NT2/D1 (cell line): ENCODE measurements around the gene TMEM198.

Experiments
- DNase-seq: peaks from one replicate; pipeline ENCODE4 v3.0.0-alpha.2; 2011; ENCODE audit warnings: low read depth, low spot score
- H3K27me3 ChIP-seq: 2 replicates; pipeline ENCODE4 v1.6.0; 2011; ENCODE audit warnings: mild to moderate bottlenecking; ENCODE audit not compliant: insufficient read length, insufficient read depth
- H3K36me3 ChIP-seq: 2 replicates; pipeline ENCODE4 v1.6.1; 2011; ENCODE audit warnings: mild to moderate bottlenecking, low read length, mixed read lengths; ENCODE audit not compliant: insufficient read depth, insufficient read length
- H3K4me1 ChIP-seq: 2 replicates; pipeline ENCODE4 v1.5.1; 2011; ENCODE audit not compliant: insufficient read depth, insufficient read length
- H3K4me3 ChIP-seq: 2 replicates; pipeline ENCODE4 v1.5.1; 2011; ENCODE audit warnings: low read depth; ENCODE audit not compliant: insufficient read length
- H3K9ac ChIP-seq: 2 replicates; pipeline ENCODE4 v1.6.0; 2011; ENCODE audit warnings: low read depth; ENCODE audit not compliant: insufficient read length
- H3K9me3 ChIP-seq: 2 replicates; pipeline ENCODE4 v1.5.1; 2011; ENCODE audit warnings: mild to moderate bottlenecking, low read length; ENCODE audit not compliant: insufficient read depth
- SUZ12 ChIP-seq: IDR thresholded peaks from 2 replicates; pipeline ENCODE4 v1.6.1; 2011; ENCODE audit not compliant: insufficient read length, insufficient read depth; ENCODE audit errors: extremely low read depth
- YY1 ChIP-seq: IDR thresholded peaks from 2 replicates; pipeline ENCODE4 v1.6.1; 2011; ENCODE audit not compliant: insufficient read length, insufficient read depth
- ZNF274 ChIP-seq: IDR thresholded peaks from 2 replicates; pipeline ENCODE4 v1.6.1; 2011; ENCODE audit warnings: mild to moderate bottlenecking, low read depth, low read length

TMEM198 gene

GRCh38 chr2:219591091-219591490 lies 47.3 kb downstream of the TMEM198 start:
- DNase-seq: no peak
- Histone ChIP-seq H3K36me3 (no peaks in the 10 kb centered on the region), H3K9me3 (no peaks in the 10 kb centered on the region), H3K4me1 (peaks cover 7% of the 10 kb centered on the region), H3K9ac (no peak overlapping the region), H3K27me3 (no peaks in the 10 kb centered on the region), H3K4me3 (no peak overlapping the region)
- TF ChIP-seq SUZ12 (no peak), ZNF274 (no peak), YY1 (no peak)

- Histone ChIP-seq H3K27me3 (no peaks in the 10 kb centered on the region), H3K4me3 (no peak overlapping the region), H3K4me1 (peaks cover 7% of the 10 kb centered on the region), H3K9me3 (no peaks in the 10 kb centered on the region), H3K9ac (no peak overlapping the region), H3K36me3 (no peaks in the 10 kb centered on the region)
- TF ChIP-seq SUZ12: no peak
- no peak for TF ChIP-seq YY1
- TF ChIP-seq ZNF274: no peak
- no peak for DNase-seq
Measured at GRCh38 chr2:219592736-219593135, 48.9 kb downstream of the TMEM198 start.

GRCh38 chr2:219593154-219593553 lies 49.3 kb downstream of the TMEM198 start:
- Histone ChIP-seq H3K27me3 (no peaks in the 10 kb centered on the region), H3K9ac (no peak overlapping the region), H3K4me1 (peaks cover 7% of the 10 kb centered on the region), H3K4me3 (no peak overlapping the region), H3K9me3 (no peaks in the 10 kb centered on the region), H3K36me3 (no peaks in the 10 kb centered on the region)
- no peak for TF ChIP-seq SUZ12
- no peak for TF ChIP-seq YY1
- no peak for TF ChIP-seq ZNF274
- no peak for DNase-seq

GRCh38 chr2:219595256-219595655 lies 51.4 kb downstream of the TMEM198 start:
- Histone ChIP-seq H3K4me1 (peaks cover 9% of the 10 kb centered on the region), H3K9ac (no peak overlapping the region), H3K4me3 (no peak overlapping the region), H3K27me3 (no peaks in the 10 kb centered on the region), H3K9me3 (no peaks in the 10 kb centered on the region), H3K36me3 (no peaks in the 10 kb centered on the region)
- no peak for DNase-seq
- TF ChIP-seq ZNF274 (no peak), YY1 (no peak), SUZ12 (no peak)

- Histone ChIP-seq H3K27me3 (no peaks in the 10 kb centered on the region), H3K9me3 (no peaks in the 10 kb centered on the region), H3K36me3 (peaks cover 12% of the 10 kb centered on the region), H3K9ac (peak overlapping the region; percentile 89), H3K4me3 (peak overlapping the region; percentile 63), H3K4me1 (peaks cover 6% of the 10 kb centered on the region)
- peak; percentile 30 for DNase-seq
- TF ChIP-seq YY1: no peak
- TF ChIP-seq ZNF274: no peak
- no peak for TF ChIP-seq SUZ12
Measured at GRCh38 chr2:219596954-219597551, 53.2 kb downstream of the TMEM198 start.

- Histone ChIP-seq H3K4me3 (peak within 1 kb of the TSS; percentile 63), H3K9ac (peak within 1 kb of the TSS; percentile 89), H3K4me1 (peaks cover 6% of the 10 kb centered on the region), H3K9me3 (no peaks in the 10 kb centered on the region), H3K36me3 (peaks cover 19% of the 10 kb centered on the region), H3K27me3 (no peaks in the 10 kb centered on the region)
- TF ChIP-seq YY1: no peak
- no peak for TF ChIP-seq SUZ12
- TF ChIP-seq ZNF274: no peak
- peak; percentile 94 for DNase-seq
Measured at GRCh38 chr2:219597552-219598307, 53.9 kb downstream of the TMEM198 start, which contains the start of gene STK11IP. Gene STK11IP, plus strand, starts transcription at chr2:219597857. Its CDS starts 263 bp downstream, at chr2:219598120.

- DNase-seq: no peak
- TF ChIP-seq YY1 (no peak), SUZ12 (no peak), ZNF274 (no peak)
- Histone ChIP-seq H3K9me3 (no peaks in the 10 kb centered on the region), H3K36me3 (peaks cover 20% of the 10 kb centered on the region), H3K9ac (peak overlapping the region; percentile 89), H3K4me3 (peak overlapping the region; percentile 63), H3K4me1 (peaks cover 6% of the 10 kb centered on the region), H3K27me3 (no peaks in the 10 kb centered on the region)
Measured at GRCh38 chr2:219598308-219599078, 54.7 kb downstream of the TMEM198 start.
